HEK293 (cell line): ENCODE results near the gene CPAMD8.

ENCODE experiments used
- KLF16 ChIP-seq: fragments of 450-650 bp; formaldehyde crosslinking; IDR thresholded peaks from 2 replicates; pipeline ENCODE4 v1.5.1; 2017; ENCODE audit warnings: missing biosample characterization, missing genetic modification characterization
- ZEB2 ChIP-seq: fragments of 450-650 bp; formaldehyde crosslinking; IDR thresholded peaks from 2 replicates; pipeline ENCODE4 v1.5.1; 2016; ENCODE audit warnings: missing biosample characterization, missing genetic modification characterization
- ZNF221 ChIP-seq: fragments of 450-650 bp; formaldehyde crosslinking; IDR thresholded peaks from 2 replicates; pipeline ENCODE4 v1.5.1; 2017; ENCODE audit warnings: missing biosample characterization, missing genetic modification characterization, borderline replicate concordance
- ZNF239 ChIP-seq: fragments of 450-650 bp; formaldehyde crosslinking; IDR thresholded peaks from 2 replicates; pipeline ENCODE4 v1.5.1; 2016; ENCODE audit warnings: missing biosample characterization, missing genetic modification characterization
- ZNF768 ChIP-seq: fragments of 450-650 bp; formaldehyde crosslinking; IDR thresholded peaks from 2 replicates; pipeline ENCODE4 v1.5.1; 2018; ENCODE audit warnings: missing biosample characterization, mild to moderate bottlenecking, missing genetic modification characterization
- TF ChIP-seq, protein P1 (sequence below): fragments of 450-650 bp; formaldehyde crosslinking; IDR thresholded peaks from 2 replicates; pipeline ENCODE4 v1.5.1; 2016; ENCODE audit warnings: missing biosample characterization, missing genetic modification characterization
- TF ChIP-seq, protein P2 (sequence below): fragments of 450-650 bp; formaldehyde crosslinking; IDR thresholded peaks from 2 replicates; pipeline ENCODE4 v1.5.1; 2016; ENCODE audit warnings: missing biosample characterization, missing genetic modification characterization
- TF ChIP-seq, protein P3 (sequence below): fragments of 450-650 bp; formaldehyde crosslinking; IDR thresholded peaks from 2 replicates; pipeline ENCODE4 v1.5.1; 2017; ENCODE audit warnings: missing biosample characterization, missing genetic modification characterization
- TF ChIP-seq, protein P4 (sequence below): fragments of 450-650 bp; formaldehyde crosslinking; IDR thresholded peaks from 2 replicates; pipeline ENCODE4 v1.5.1; 2016; ENCODE audit warnings: missing biosample characterization, missing genetic modification characterization

DNA sequence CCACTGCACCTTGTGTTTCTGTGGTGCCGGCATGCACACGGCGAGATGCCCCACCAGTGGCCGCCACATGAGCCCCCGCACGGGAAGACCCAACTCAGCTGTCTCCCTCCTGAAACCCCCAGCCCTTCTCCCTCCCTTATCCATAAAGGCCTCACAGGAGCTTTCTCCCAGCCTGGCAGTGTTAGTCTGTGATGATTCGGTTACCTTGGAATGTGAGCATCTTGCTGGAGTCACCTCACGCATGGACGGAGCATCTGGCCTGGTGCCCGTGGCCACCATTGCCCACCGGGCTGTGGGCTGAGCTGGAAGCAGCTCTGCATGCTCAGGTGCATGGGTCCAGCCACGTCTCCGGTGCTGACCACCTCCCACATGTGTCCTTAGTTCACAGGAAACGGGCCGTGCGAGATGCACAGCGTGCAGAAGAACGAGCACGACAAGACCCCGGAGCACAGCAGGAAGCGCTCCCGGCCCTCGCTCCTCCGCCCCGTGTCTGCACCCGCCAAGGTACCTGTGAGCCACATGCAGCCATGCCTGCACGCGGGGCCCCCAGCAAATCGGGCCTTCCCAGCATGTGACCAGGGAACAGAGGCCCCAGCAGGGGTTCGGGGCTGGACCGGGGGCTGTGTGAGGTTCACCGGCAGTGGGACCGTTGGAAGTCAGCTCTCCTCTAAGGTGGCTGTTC is 175.4 kb downstream of the CPAMD8 start:
- TF ChIP-seq, protein P1, sequence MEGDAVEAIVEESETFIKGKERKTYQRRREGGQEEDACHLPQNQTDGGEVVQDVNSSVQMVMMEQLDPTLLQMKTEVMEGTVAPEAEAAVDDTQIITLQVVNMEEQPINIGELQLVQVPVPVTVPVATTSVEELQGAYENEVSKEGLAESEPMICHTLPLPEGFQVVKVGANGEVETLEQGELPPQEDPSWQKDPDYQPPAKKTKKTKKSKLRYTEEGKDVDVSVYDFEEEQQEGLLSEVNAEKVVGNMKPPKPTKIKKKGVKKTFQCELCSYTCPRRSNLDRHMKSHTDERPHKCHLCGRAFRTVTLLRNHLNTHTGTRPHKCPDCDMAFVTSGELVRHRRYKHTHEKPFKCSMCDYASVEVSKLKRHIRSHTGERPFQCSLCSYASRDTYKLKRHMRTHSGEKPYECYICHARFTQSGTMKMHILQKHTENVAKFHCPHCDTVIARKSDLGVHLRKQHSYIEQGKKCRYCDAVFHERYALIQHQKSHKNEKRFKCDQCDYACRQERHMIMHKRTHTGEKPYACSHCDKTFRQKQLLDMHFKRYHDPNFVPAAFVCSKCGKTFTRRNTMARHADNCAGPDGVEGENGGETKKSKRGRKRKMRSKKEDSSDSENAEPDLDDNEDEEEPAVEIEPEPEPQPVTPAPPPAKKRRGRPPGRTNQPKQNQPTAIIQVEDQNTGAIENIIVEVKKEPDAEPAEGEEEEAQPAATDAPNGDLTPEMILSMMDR (tag by site-specific recombination) = no peak
- no peak for TF ChIP-seq ZNF221
- TF ChIP-seq, protein P2, sequence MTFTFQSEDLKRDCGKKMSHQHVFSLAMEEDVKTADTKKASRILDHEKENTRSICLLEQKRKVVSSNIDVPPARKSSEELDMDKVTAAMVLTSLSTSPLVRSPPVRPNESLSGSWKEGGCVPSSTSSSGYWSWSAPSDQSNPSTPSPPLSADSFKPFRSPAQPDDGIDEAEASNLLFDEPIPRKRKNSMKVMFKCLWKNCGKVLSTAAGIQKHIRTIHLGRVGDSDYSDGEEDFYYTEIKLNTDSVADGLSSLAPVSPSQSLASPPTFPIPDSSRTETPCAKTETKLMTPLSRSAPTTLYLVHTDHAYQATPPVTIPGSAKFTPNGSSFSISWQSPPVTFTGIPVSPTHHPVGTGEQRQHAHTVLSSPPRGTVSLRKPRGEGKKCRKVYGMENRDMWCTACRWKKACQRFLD (tag by site-specific recombination) = no peak
- TF ChIP-seq, protein P3, sequence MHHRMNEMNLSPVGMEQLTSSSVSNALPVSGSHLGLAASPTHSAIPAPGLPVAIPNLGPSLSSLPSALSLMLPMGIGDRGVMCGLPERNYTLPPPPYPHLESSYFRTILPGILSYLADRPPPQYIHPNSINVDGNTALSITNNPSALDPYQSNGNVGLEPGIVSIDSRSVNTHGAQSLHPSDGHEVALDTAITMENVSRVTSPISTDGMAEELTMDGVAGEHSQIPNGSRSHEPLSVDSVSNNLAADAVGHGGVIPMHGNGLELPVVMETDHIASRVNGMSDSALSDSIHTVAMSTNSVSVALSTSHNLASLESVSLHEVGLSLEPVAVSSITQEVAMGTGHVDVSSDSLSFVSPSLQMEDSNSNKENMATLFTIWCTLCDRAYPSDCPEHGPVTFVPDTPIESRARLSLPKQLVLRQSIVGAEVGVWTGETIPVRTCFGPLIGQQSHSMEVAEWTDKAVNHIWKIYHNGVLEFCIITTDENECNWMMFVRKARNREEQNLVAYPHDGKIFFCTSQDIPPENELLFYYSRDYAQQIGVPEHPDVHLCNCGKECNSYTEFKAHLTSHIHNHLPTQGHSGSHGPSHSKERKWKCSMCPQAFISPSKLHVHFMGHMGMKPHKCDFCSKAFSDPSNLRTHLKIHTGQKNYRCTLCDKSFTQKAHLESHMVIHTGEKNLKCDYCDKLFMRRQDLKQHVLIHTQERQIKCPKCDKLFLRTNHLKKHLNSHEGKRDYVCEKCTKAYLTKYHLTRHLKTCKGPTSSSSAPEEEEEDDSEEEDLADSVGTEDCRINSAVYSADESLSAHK (tag by site-specific recombination) = no peak
- TF ChIP-seq ZNF239 (tag by site-specific recombination) = no peak
- TF ChIP-seq KLF16 (tag by site-specific recombination) = no peak
- TF ChIP-seq ZEB2 = no peak
- TF ChIP-seq, protein P4, sequence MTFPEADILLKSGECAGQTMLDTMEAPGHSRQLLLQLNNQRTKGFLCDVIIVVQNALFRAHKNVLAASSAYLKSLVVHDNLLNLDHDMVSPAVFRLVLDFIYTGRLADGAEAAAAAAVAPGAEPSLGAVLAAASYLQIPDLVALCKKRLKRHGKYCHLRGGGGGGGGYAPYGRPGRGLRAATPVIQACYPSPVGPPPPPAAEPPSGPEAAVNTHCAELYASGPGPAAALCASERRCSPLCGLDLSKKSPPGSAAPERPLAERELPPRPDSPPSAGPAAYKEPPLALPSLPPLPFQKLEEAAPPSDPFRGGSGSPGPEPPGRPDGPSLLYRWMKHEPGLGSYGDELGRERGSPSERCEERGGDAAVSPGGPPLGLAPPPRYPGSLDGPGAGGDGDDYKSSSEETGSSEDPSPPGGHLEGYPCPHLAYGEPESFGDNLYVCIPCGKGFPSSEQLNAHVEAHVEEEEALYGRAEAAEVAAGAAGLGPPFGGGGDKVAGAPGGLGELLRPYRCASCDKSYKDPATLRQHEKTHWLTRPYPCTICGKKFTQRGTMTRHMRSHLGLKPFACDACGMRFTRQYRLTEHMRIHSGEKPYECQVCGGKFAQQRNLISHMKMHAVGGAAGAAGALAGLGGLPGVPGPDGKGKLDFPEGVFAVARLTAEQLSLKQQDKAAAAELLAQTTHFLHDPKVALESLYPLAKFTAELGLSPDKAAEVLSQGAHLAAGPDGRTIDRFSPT (tag by site-specific recombination) = no peak
- no peak for TF ChIP-seq ZNF768 (tag by site-specific recombination)
